ENCODE measurements around the gene SORCS1.

GRCh38 chr10:106625751-106626150, 538.8 kb downstream of the SORCS1 start:
- TF ChIP-seq POLR2A (IDR thresholded peaks at IDR 0.05): no peak
- TF ChIP-seq, protein P1, sequence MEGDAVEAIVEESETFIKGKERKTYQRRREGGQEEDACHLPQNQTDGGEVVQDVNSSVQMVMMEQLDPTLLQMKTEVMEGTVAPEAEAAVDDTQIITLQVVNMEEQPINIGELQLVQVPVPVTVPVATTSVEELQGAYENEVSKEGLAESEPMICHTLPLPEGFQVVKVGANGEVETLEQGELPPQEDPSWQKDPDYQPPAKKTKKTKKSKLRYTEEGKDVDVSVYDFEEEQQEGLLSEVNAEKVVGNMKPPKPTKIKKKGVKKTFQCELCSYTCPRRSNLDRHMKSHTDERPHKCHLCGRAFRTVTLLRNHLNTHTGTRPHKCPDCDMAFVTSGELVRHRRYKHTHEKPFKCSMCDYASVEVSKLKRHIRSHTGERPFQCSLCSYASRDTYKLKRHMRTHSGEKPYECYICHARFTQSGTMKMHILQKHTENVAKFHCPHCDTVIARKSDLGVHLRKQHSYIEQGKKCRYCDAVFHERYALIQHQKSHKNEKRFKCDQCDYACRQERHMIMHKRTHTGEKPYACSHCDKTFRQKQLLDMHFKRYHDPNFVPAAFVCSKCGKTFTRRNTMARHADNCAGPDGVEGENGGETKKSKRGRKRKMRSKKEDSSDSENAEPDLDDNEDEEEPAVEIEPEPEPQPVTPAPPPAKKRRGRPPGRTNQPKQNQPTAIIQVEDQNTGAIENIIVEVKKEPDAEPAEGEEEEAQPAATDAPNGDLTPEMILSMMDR (IDR thresholded peaks at IDR 0.05): no peak

All from ovary (tissue), 3 donors.